CMK (cell line): ENCODE data around the gene ZNF467.

Source experiments
- DNase-seq: peaks from one replicate; pipeline ENCODE4 v3.0.0-alpha.2; 2010; ENCODE audit warnings: low read depth

Gene ZNF467

GRCh38 chr7:149770728-149771636, 2.4 kb downstream of the ZNF467 start:
- no peak for DNase-seq

- no peak for DNase-seq
These were observed 3.5 kb downstream of the ZNF467 start for GRCh38 chr7:149769915-149770314.

- no peak for DNase-seq
These were observed 4.5 kb downstream of the ZNF467 start for GRCh38 chr7:149768931-149769330.

- no peak for DNase-seq
These were observed 6.3 kb downstream of the ZNF467 start for GRCh38 chr7:149767068-149767467.

GRCh38 chr7:149766135-149766675, 7.2 kb downstream of the ZNF467 start:
- no peak for DNase-seq

- no peak for DNase-seq
These were observed 7.8 kb downstream of the ZNF467 start for GRCh38 chr7:149765399-149766121.

- no peak for DNase-seq
These were observed 8.6 kb downstream of the ZNF467 start for GRCh38 chr7:149764481-149765398.

- no peak for DNase-seq
These were observed 9.7 kb downstream of the ZNF467 start for GRCh38 chr7:149763563-149764240.

GRCh38 chr7:149762610-149763009, 10.8 kb downstream of the ZNF467 start:
- no peak for DNase-seq

- no peak for DNase-seq
These were observed 11.3 kb downstream of the ZNF467 start for GRCh38 chr7:149762089-149762488.

- no peak for DNase-seq
These were observed 12.1 kb downstream of the ZNF467 start for GRCh38 chr7:149761307-149761706.

- no peak for DNase-seq
These were observed 12.8 kb downstream of the ZNF467 start for GRCh38 chr7:149760538-149760937.

GRCh38 chr7:149759093-149759860, 14.1 kb downstream of the ZNF467 start:
- no peak for DNase-seq

GRCh38 chr7:149753375-149754233, 19.8 kb downstream of the ZNF467 start:
- DNase-seq = no peak

- no peak for DNase-seq
These were observed 20.7 kb downstream of the ZNF467 start for GRCh38 chr7:149752646-149753045.

GRCh38 chr7:149751043-149751775, 22.2 kb downstream of the ZNF467 start:
- no peak for DNase-seq

GRCh38 chr7:149750122-149750845, 23.1 kb downstream of the ZNF467 start:
- no peak for DNase-seq
